Peyer's patch (tissue), 4 donors: ENCODE measurements around the gene RAP1GAP.

ENCODE experiments used
- POLR2A ChIP-seq, 2 donors: fragments of 450-650 bp; IDR thresholded peaks; one replicate each; pipeline ENCODE4 v1.5.1; 2017; ENCODE audit warnings: antibody characterized with exemption in 2 of 2, mild to moderate bottlenecking in 2 of 2, moderate library complexity in 2 of 2
- TF ChIP-seq, protein P1 (sequence below), 6 experiments: fragments of 450-650 bp in 4 of 6; fragments of 200-600 bp in 2 of 6; sonication (generic) in 1 of 6; IDR thresholded peaks; one replicate each; pipeline ENCODE4 v1.5.1; 2017 to 2019; ENCODE audit warnings: antibody characterized with exemption in 6 of 6, mild to moderate bottlenecking in 3 of 6, moderate library complexity in 1 of 6

DNA sequence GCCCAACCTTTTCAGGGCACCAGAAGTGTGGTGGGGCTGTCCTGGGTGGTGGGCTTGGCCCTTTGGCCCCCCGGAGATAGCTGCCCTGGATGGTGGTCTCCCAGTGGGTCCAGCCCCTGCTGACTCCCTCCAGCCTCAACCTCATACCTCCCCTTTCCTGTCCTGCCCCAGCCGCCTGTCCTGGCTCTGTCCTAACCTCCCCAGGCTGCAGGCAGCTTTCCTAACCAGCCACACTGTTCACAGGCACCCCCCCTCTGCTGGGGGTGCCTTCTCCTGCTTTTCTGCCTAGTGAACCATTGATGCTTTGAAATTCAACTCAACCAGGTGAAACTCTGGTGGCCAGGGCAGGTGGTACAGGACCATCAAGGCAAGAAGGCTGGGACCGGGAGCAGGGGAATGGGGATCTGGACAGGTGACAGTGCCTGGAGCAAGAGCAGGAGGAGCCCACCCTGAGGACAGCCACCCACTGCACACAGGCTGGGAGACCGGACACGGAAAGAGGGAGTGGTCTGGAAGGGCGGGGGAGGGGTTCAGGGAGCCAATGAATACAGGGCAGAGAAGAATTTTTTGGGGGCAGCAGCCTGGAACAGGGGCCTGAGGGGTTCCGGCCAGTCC, 35.9 kb downstream of the RAP1GAP start:
- TF ChIP-seq, protein P1, sequence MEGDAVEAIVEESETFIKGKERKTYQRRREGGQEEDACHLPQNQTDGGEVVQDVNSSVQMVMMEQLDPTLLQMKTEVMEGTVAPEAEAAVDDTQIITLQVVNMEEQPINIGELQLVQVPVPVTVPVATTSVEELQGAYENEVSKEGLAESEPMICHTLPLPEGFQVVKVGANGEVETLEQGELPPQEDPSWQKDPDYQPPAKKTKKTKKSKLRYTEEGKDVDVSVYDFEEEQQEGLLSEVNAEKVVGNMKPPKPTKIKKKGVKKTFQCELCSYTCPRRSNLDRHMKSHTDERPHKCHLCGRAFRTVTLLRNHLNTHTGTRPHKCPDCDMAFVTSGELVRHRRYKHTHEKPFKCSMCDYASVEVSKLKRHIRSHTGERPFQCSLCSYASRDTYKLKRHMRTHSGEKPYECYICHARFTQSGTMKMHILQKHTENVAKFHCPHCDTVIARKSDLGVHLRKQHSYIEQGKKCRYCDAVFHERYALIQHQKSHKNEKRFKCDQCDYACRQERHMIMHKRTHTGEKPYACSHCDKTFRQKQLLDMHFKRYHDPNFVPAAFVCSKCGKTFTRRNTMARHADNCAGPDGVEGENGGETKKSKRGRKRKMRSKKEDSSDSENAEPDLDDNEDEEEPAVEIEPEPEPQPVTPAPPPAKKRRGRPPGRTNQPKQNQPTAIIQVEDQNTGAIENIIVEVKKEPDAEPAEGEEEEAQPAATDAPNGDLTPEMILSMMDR (IDR thresholded peaks at IDR 0.05), result no peak
- no peak for TF ChIP-seq POLR2A (IDR thresholded peaks at IDR 0.05)
